ENCODE measurements around the gene AZIN2. TPM values are rescaled to one million over a fixed set of nuclear protein-coding genes. Genes with fewer than 3 reads are reported as not detected.

The AZIN2 gene
- polyA plus RNA-seq, 2 of the 4 experiments (the other 2 are of a cell fraction) = 1.6 to 1.9 TPM

DNA sequence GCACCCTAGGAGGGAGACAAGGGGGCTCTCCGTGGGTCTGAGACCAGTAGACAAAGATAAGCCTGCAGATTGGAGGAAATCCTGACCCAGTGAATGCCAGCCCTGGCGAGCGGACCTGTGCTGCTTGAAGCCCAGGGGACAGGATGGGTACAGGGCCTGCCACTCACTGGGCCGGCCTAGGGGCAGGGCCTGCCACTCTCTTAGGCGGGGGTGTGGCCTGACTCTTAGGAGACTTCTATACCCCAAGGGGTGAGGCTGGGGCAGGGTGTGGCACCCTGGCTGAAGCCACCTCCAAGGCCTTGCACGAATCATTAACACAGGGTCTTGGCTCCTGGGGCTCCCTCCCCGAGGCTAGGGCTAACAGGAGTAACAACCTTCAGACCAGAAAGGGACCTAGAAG, 70.2 kb downstream of the AZIN2 start (continued):
- TF ChIP-seq NPAS2 (CRISPR knock-in tag; IDR thresholded peaks at IDR 0.05; ENCODE audit: borderline replicate concordance) = no peak
- TF ChIP-seq, protein P1, sequence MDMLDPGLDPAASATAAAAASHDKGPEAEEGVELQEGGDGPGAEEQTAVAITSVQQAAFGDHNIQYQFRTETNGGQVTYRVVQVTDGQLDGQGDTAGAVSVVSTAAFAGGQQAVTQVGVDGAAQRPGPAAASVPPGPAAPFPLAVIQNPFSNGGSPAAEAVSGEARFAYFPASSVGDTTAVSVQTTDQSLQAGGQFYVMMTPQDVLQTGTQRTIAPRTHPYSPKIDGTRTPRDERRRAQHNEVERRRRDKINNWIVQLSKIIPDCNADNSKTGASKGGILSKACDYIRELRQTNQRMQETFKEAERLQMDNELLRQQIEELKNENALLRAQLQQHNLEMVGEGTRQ (IDR thresholded peaks at IDR 0.05) = no peak

DNA sequence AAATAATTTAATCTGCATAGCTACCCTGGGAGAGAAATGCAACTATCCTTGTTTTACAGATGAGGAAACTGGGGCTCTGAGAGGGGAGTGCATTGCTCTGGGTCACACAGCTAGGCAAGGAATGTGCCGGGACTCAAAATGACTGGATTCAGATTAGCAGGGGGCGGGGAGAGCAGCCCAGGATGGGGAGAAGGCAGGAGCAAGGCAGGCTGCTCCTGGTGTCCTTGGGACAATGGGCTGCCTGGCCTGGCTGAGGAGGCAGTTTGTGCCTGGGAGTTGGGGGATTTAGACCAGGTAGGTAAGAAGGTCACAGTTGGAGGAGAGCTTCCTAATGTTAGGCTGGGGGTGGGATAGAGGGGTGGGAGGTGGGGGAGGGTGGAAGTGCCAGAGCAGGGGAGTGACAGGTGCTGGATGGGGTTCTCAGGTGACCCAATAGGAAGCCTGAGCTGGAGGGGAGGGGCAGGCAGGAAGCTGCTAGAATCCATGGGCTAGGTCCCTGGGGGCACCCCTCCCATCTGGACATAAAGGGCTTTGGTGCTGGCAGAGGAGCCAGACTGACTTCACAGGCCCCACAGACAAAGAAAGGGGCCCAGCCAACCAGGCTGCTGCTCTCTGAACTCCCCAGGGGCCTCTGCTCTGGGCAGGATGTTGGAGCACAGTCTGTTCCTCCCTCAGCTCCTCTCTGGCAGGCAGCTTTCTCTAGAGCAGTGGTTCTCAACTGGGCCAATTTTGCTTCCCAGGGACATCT, 71.9 kb downstream of the AZIN2 start:
- Histone ChIP-seq H3K4me2 (no peak overlapping the region), H3K27ac (no peak overlapping the region), H3K9me3 (no peaks in the 10 kb centered on the region), H3K4me3 (no peak overlapping the region), H3K4me1 (no peaks in the 10 kb centered on the region)
- ATAC-seq = no peak
- TF ChIP-seq EHF (CRISPR knock-in tag; IDR thresholded peaks at IDR 0.05) (no peak), PHF8 (IDR thresholded peaks at IDR 0.05; ENCODE audit: borderline replicate concordance, low read depth) (no peak), EHMT2 (IDR thresholded peaks at IDR 0.05; ENCODE audit: low read depth) (no peak), RNF2 (IDR thresholded peaks at IDR 0.05; ENCODE audit: borderline replicate concordance, low read depth) (no peak)
- TF ChIP-seq, protein P2, sequence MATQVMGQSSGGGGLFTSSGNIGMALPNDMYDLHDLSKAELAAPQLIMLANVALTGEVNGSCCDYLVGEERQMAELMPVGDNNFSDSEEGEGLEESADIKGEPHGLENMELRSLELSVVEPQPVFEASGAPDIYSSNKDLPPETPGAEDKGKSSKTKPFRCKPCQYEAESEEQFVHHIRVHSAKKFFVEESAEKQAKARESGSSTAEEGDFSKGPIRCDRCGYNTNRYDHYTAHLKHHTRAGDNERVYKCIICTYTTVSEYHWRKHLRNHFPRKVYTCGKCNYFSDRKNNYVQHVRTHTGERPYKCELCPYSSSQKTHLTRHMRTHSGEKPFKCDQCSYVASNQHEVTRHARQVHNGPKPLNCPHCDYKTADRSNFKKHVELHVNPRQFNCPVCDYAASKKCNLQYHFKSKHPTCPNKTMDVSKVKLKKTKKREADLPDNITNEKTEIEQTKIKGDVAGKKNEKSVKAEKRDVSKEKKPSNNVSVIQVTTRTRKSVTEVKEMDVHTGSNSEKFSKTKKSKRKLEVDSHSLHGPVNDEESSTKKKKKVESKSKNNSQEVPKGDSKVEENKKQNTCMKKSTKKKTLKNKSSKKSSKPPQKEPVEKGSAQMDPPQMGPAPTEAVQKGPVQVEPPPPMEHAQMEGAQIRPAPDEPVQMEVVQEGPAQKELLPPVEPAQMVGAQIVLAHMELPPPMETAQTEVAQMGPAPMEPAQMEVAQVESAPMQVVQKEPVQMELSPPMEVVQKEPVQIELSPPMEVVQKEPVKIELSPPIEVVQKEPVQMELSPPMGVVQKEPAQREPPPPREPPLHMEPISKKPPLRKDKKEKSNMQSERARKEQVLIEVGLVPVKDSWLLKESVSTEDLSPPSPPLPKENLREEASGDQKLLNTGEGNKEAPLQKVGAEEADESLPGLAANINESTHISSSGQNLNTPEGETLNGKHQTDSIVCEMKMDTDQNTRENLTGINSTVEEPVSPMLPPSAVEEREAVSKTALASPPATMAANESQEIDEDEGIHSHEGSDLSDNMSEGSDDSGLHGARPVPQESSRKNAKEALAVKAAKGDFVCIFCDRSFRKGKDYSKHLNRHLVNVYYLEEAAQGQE (IDR thresholded peaks at IDR 0.05) = no peak
- TF ChIP-seq, protein P1 (IDR thresholded peaks at IDR 0.05) = no peak
- TF ChIP-seq, protein P3, sequence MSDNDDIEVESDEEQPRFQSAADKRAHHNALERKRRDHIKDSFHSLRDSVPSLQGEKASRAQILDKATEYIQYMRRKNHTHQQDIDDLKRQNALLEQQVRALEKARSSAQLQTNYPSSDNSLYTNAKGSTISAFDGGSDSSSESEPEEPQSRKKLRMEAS (IDR thresholded peaks at IDR 0.05) = no peak
- DNase-seq (ENCODE audit: low read depth in 1 of 2, low spot score in 1 of 2) = no peak
- ChIA-PET CTCF (interaction anchor here (0.7 kb wide), 1 partner anchor 15 kb away, joined by 3 read pairs; no protein-coding TSS in a partner anchor), POLR2A (no interaction called here)
- 33% methylated on average over 2 of the region's 2 CpGs for WGBS (ENCODE audit: missing lambda C conversion rate)
- FAIRE-seq = no peak

DNA sequence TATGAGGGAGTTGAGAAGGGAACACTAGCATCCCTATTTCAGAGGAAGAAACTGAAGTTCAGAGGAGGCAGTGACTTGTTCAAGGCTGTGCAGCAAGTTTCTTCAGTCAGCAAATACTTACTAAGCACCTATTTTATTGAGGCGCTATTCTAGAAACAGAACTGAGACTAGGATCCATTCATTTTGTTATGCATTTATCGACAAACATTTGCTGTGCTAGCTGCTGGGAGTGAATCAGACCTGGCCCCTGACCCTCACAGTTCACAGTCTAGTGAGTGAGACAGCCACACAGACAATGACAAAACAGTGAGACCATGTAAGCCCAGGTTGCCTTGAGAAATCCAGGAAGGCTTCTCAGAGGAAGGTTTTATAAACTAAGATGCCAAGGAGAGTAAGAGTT, 72.7 kb downstream of the AZIN2 start:
- ATAC-seq = no peak
- WGBS (ENCODE audit: missing lambda C conversion rate) = 74% methylated on average over 2 of the region's 2 CpGs
- Histone ChIP-seq H3K4me3 (no peak overlapping the region), H3K9me3 (no peaks in the 10 kb centered on the region), H3K27ac (no peak overlapping the region), H3K4me2 (no peak overlapping the region), H3K4me1 (no peaks in the 10 kb centered on the region)
- ChIA-PET CTCF (no interaction called here), POLR2A (no interaction called here)
- no peak for DNase-seq (ENCODE audit: low read depth in 1 of 2, low spot score in 1 of 2)
- TF ChIP-seq JUNB (IDR thresholded peaks at IDR 0.05) (no peak), EP300 (IDR thresholded peaks at IDR 0.05) (no peak), ESRRA (IDR thresholded peaks at IDR 0.05; ENCODE audit: borderline replicate concordance, low read length) (no peak), MAZ (IDR thresholded peaks at IDR 0.05; ENCODE audit: borderline replicate concordance, low read depth, low read length) (no peak), RNF2 (IDR thresholded peaks at IDR 0.05; ENCODE audit: borderline replicate concordance, low read depth) (no peak), TFCP2L1 (CRISPR knock-in tag; IDR thresholded peaks at IDR 0.05) (no peak), ZFP36 (IDR thresholded peaks at IDR 0.05; ENCODE audit: borderline replicate concordance, partially characterized antibody) (no peak), POLR2AphosphoS2 (conservative IDR thresholded peaks at IDR 0.05; ENCODE audit: low read length) (no peak), FOXS1 (CRISPR knock-in tag; IDR thresholded peaks at IDR 0.05) (no peak), PHF8 (IDR thresholded peaks at IDR 0.05; ENCODE audit: borderline replicate concordance, low read depth) (no peak)
- TF ChIP-seq, protein P4, sequence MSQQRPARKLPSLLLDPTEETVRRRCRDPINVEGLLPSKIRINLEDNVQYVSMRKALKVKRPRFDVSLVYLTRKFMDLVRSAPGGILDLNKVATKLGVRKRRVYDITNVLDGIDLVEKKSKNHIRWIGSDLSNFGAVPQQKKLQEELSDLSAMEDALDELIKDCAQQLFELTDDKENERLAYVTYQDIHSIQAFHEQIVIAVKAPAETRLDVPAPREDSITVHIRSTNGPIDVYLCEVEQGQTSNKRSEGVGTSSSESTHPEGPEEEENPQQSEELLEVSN (IDR thresholded peaks at IDR 0.05; ENCODE audit: borderline replicate concordance, low read depth) = no peak
- FAIRE-seq = no peak
